Activated T-cell treated with anti-CD3 and anti-CD28 coated beads, Interleukin-2, amount 50 U/mL, for 4 hours (primary cell): ENCODE measurements around the gene BTBD6. TPM values are rescaled to one million over a fixed set of nuclear protein-coding genes. Genes with fewer than 3 reads are reported as not detected.
"Not testable (repeated sequence)": the region's sequence is repeated elsewhere in the genome, so short reads cannot be mapped to it uniquely, and the experiment has no call there.

Experiments used
- ATAC-seq, 2 donors: fragments of 200-7000 bp; cut with Tn5 transposase; one replicate each; pipeline ENCODE4 v1.10.0; 2021
- DNase-seq: peaks from one replicate; pipeline ENCODE4 v3.0.0-alpha.2; 2020
- H3K27me3 Mint-ChIP-seq: one replicate; pipeline ENCODE4 v1.8.0; 2021; ENCODE audit warnings: low read depth, mixed read lengths
- H3K36me3 Mint-ChIP-seq: one replicate; pipeline ENCODE4 v1.8.0; 2022; ENCODE audit warnings: mixed read lengths; ENCODE audit not compliant: insufficient read depth
- H3K4me1 Mint-ChIP-seq: one replicate; pipeline ENCODE4 v1.8.0; 2021; ENCODE audit warnings: low read depth, mixed read lengths
- H3K4me3 Mint-ChIP-seq: one replicate; pipeline ENCODE4 v1.8.0; 2021; ENCODE audit warnings: mild to moderate bottlenecking, moderate library complexity, mixed read lengths
- H3K9me3 Mint-ChIP-seq: one replicate; pipeline ENCODE4 v1.8.0; 2021; ENCODE audit warnings: mixed read lengths
- total RNA-seq, 3 donors: library from RNA; stranded (reverse); gene quantifications; one replicate each; pipeline ENCODE4 v1.2.1, GENCODE V29; 2021

BTBD6 gene
- total RNA-seq, 3 donors from 2014 or later: 29.4 to 33.9 (median 33.0) TPM

- no peak for ATAC-seq
- Mint-ChIP-seq H3K4me1 (peaks cover 9% of the 10 kb centered on the region), H3K27me3 (no peaks in the 10 kb centered on the region), H3K4me3 (no peak overlapping the region), H3K9me3 (no peaks in the 10 kb centered on the region), H3K36me3 (no peaks in the 10 kb centered on the region)
- no peak for DNase-seq
These were observed 9.1 kb downstream of the BTBD6 start for GRCh38 chr14:105257464-105257863.

GRCh38 chr14:105258846-105259245 is 10.5 kb downstream of the BTBD6 start:
- no peaks in the 10 kb centered on the region for H3K27me3 Mint-ChIP-seq
- no peak for ATAC-seq
- no peak overlapping the region for H3K4me3 Mint-ChIP-seq
- H3K36me3 Mint-ChIP-seq: peaks cover 1% of the 10 kb centered on the region
- no peaks in the 10 kb centered on the region for H3K9me3 Mint-ChIP-seq
- no peak for DNase-seq
- H3K4me1 Mint-ChIP-seq: peaks cover 9% of the 10 kb centered on the region

GRCh38 chr14:105260959-105261358 is 12.6 kb downstream of the BTBD6 start:
- no peaks in the 10 kb centered on the region for H3K9me3 Mint-ChIP-seq
- ATAC-seq (no peak), DNase-seq (no peak)
- peaks cover 9% of the 10 kb centered on the region for H3K4me1 Mint-ChIP-seq
- H3K4me3 Mint-ChIP-seq: no peak overlapping the region
- peaks cover 4% of the 10 kb centered on the region for H3K36me3 Mint-ChIP-seq
- H3K27me3 Mint-ChIP-seq: no peaks in the 10 kb centered on the region

GRCh38 chr14:105261781-105262180 is 13.4 kb downstream of the BTBD6 start:
- no peak for ATAC-seq

GRCh38 chr14:105267820-105268548 is 19.7 kb downstream of the BTBD6 start:
- Mint-ChIP-seq H3K27me3 (no peaks in the 10 kb centered on the region), H3K36me3 (peaks cover 5% of the 10 kb centered on the region), H3K9me3 (no peaks in the 10 kb centered on the region), H3K4me1 (peaks cover 2% of the 10 kb centered on the region), H3K4me3 (no peak overlapping the region)
- DNase-seq (no peak), ATAC-seq (no peak)

More at GRCh38 chr14:105261781-105262180, 13.4 kb downstream of the BTBD6 start:
- Mint-ChIP-seq H3K4me3 (no peak overlapping the region), H3K9me3 (no peaks in the 10 kb centered on the region), H3K27me3 (no peaks in the 10 kb centered on the region), H3K4me1 (peaks cover 9% of the 10 kb centered on the region), H3K36me3 (peaks cover 4% of the 10 kb centered on the region)
- DNase-seq: no peak

GRCh38 chr14:105268736-105269354 is 20.5 kb downstream of the BTBD6 start:
- no peak for DNase-seq
- H3K36me3 Mint-ChIP-seq: peaks cover 4% of the 10 kb centered on the region
- no peak overlapping the region for H3K4me3 Mint-ChIP-seq
- ATAC-seq: no peak
- H3K9me3 Mint-ChIP-seq: no peaks in the 10 kb centered on the region
- no peaks in the 10 kb centered on the region for H3K27me3 Mint-ChIP-seq
- peaks cover 2% of the 10 kb centered on the region for H3K4me1 Mint-ChIP-seq

- no peak overlapping the region for H3K4me3 Mint-ChIP-seq
- ATAC-seq (no peak), DNase-seq (no peak)
- H3K9me3 Mint-ChIP-seq: no peaks in the 10 kb centered on the region
- H3K36me3 Mint-ChIP-seq: peaks cover 1% of the 10 kb centered on the region
- no peaks in the 10 kb centered on the region for H3K27me3 Mint-ChIP-seq
- H3K4me1 Mint-ChIP-seq: peaks cover 2% of the 10 kb centered on the region
These were observed 21.1 kb downstream of the BTBD6 start for GRCh38 chr14:105269405-105269804.

GRCh38 chr14:105271224-105271890 is 23.0 kb downstream of the BTBD6 start:
- Mint-ChIP-seq H3K4me3 (no peak overlapping the region), H3K36me3 (peaks cover 1% of the 10 kb centered on the region), H3K9me3 (no peaks in the 10 kb centered on the region), H3K4me1 (peaks cover 2% of the 10 kb centered on the region), H3K27me3 (no peaks in the 10 kb centered on the region)
- ATAC-seq (no peak), DNase-seq (no peak)

GRCh38 chr14:105272623-105273022 is 24.3 kb downstream of the BTBD6 start:
- no peaks in the 10 kb centered on the region for H3K9me3 Mint-ChIP-seq
- no peaks in the 10 kb centered on the region for H3K27me3 Mint-ChIP-seq
- DNase-seq (no peak), ATAC-seq (no peak)
- H3K4me1 Mint-ChIP-seq: peaks cover 2% of the 10 kb centered on the region
- H3K36me3 Mint-ChIP-seq: no peaks in the 10 kb centered on the region
- H3K4me3 Mint-ChIP-seq: no peak overlapping the region

- peaks cover 2% of the 10 kb centered on the region for H3K4me1 Mint-ChIP-seq
- H3K9me3 Mint-ChIP-seq: no peaks in the 10 kb centered on the region
- no peaks in the 10 kb centered on the region for H3K27me3 Mint-ChIP-seq
- ATAC-seq (no peak), DNase-seq (no peak)
- no peaks in the 10 kb centered on the region for H3K36me3 Mint-ChIP-seq
- no peak overlapping the region for H3K4me3 Mint-ChIP-seq
These were observed 24.7 kb downstream of the BTBD6 start for GRCh38 chr14:105273062-105273461.

GRCh38 chr14:105274637-105275036 is 26.3 kb downstream of the BTBD6 start:
- Mint-ChIP-seq H3K36me3 (no peaks in the 10 kb centered on the region), H3K4me1 (no peaks in the 10 kb centered on the region), H3K9me3 (no peaks in the 10 kb centered on the region), H3K27me3 (no peaks in the 10 kb centered on the region), H3K4me3 (no peak overlapping the region)
- ATAC-seq (no peak), DNase-seq (no peak)

- DNase-seq (no peak), ATAC-seq (no peak)
- Mint-ChIP-seq H3K9me3 (no peaks in the 10 kb centered on the region), H3K4me1 (no peaks in the 10 kb centered on the region), H3K4me3 (no peak overlapping the region), H3K27me3 (no peaks in the 10 kb centered on the region), H3K36me3 (no peaks in the 10 kb centered on the region)
These were observed 27.1 kb downstream of the BTBD6 start for GRCh38 chr14:105275267-105275946.

- H3K36me3 Mint-ChIP-seq, ATAC-seq, H3K9me3 Mint-ChIP-seq, H3K27me3 Mint-ChIP-seq, H3K4me3 Mint-ChIP-seq, DNase-seq, H3K4me1 Mint-ChIP-seq: not testable (repeated sequence)
These were observed 29.1 kb downstream of the BTBD6 start for GRCh38 chr14:105277448-105277847.

GRCh38 chr14:105279642-105280361 is 31.5 kb downstream of the BTBD6 start:
- DNase-seq: no peak
- no peaks in the 10 kb centered on the region for H3K27me3 Mint-ChIP-seq
- peaks cover 3% of the 10 kb centered on the region for H3K36me3 Mint-ChIP-seq
- ATAC-seq: no peak
- H3K4me3 Mint-ChIP-seq: no peak overlapping the region
- no peaks in the 10 kb centered on the region for H3K9me3 Mint-ChIP-seq
- peaks cover 17% of the 10 kb centered on the region for H3K4me1 Mint-ChIP-seq
